A673 (cell line): ENCODE measurements around the gene PHF21B. TPM values are rescaled to one million over a fixed set of nuclear protein-coding genes. Genes with fewer than 3 reads are reported as not detected.
"Not testable (repeated sequence)": the region's sequence is repeated elsewhere in the genome, so short reads cannot be mapped to it uniquely, and the experiment has no call there.

ENCODE experiments used
- BruUV-seq: library from RNA; stranded (reverse); fragments of 400-500 nt; replicated peaks from 2 replicates; lab custom pipeline; 2021; lab: Mats Ljungman, UMichigan
- CTCF ChIA-PET: fragments of 300-600 bp; sonication (Branson Sonifier 250); formaldehyde crosslinking; loops from one replicate; lab custom pipeline; 2022; ENCODE audit warnings: antibody characterized with exemption; lab: Charles Lee
- POLR2A ChIA-PET: fragments of 300-600 bp; sonication (Branson Sonifier 250); formaldehyde crosslinking; loops from one replicate; lab custom pipeline; 2022; ENCODE audit warnings: antibody characterized with exemption; ENCODE audit not compliant: low non-redundant PET; lab: Charles Lee
- DNase-seq: peaks from one replicate; pipeline ENCODE4 v3.0.0-alpha.2; 2015; ENCODE audit warnings: low spot score
- H3K27ac ChIP-seq: fragments of 200-600 bp; sonication (generic); 2 replicates; pipeline ENCODE4 v1.5.1; 2016; ENCODE audit warnings: mixed run types, low read depth, mild to moderate bottlenecking, mixed read lengths, antibody characterized with exemption, low read length; ENCODE audit not compliant: poor library complexity, severe bottlenecking
- H3K27me3 ChIP-seq: fragments of 200-600 bp; sonication (generic); replicated peaks from 2 replicates; pipeline ENCODE4 v1.6.1; 2017; ENCODE audit warnings: mixed run types, low read depth, mild to moderate bottlenecking, mixed read lengths, antibody characterized with exemption, low read length; ENCODE audit not compliant: insufficient read depth, poor library complexity
- H3K36me3 ChIP-seq: fragments of 200-600 bp; sonication (generic); 2 replicates; pipeline ENCODE4 v1.6.1; 2016; ENCODE audit warnings: mixed run types, mild to moderate bottlenecking, mixed read lengths, antibody characterized with exemption, low read length; ENCODE audit not compliant: insufficient read depth, poor library complexity, severe bottlenecking
- H3K4me1 ChIP-seq: fragments of 200-600 bp; sonication (generic); 2 replicates; pipeline ENCODE4 v1.6.1; 2017; ENCODE audit warnings: mixed run types, mild to moderate bottlenecking, mixed read lengths, antibody characterized with exemption, low read length; ENCODE audit not compliant: insufficient read depth, poor library complexity, severe bottlenecking
- H3K4me3 ChIP-seq: fragments of 200-600 bp; sonication (generic); 2 replicates; pipeline ENCODE4 v1.5.1; 2016; ENCODE audit warnings: low read depth, mixed run types, mild to moderate bottlenecking, mixed read lengths, low read length; ENCODE audit not compliant: poor library complexity, severe bottlenecking
- H3K9me3 ChIP-seq: fragments of 200-600 bp; sonication (generic); 2 replicates; pipeline ENCODE4 v1.6.1; 2016; ENCODE audit warnings: mixed run types, low read depth, mild to moderate bottlenecking, mixed read lengths, antibody characterized with exemption, low read length; ENCODE audit not compliant: poor library complexity, severe bottlenecking
- CTCF ChIP-seq: fragments of 300-800, 200-600 bp; sonication (generic); conservative IDR thresholded peaks from 2 replicates; pipeline ENCODE4 v1.5.1; 2017; ENCODE audit warnings: low read depth, mild to moderate bottlenecking, antibody characterized with exemption, low read length, moderate library complexity, mixed read lengths
- EZH2 ChIP-seq: fragments of 200-600 bp; sonication (generic); IDR thresholded peaks from 2 replicates; pipeline ENCODE4 v1.6.1; 2017; ENCODE audit warnings: borderline replicate concordance, low read depth, mild to moderate bottlenecking, mixed read lengths, antibody characterized with exemption, low read length; ENCODE audit not compliant: poor library complexity, severe bottlenecking
- intact Hi-C: fragments of 100-400 bp; cut with micrococcal nuclease; formaldehyde crosslinking; loops from one replicate; pipeline ENCODE4 v1.10.0; 2022; ENCODE audit not compliant: unreplicated experiment
- total RNA-seq: library from RNA; stranded (reverse); gene quantifications from 2 replicates; pipeline ENCODE4 v1.2.3, GENCODE V29; 2021

Gene PHF21B
- total RNA-seq, 1 experiment from 2014 or later = 13.2 TPM

GRCh38 chr22:44924710-44925109, 85.1 kb downstream of the PHF21B start:
- Histone ChIP-seq H3K27ac (no peak overlapping the region), H3K9me3 (no peaks in the 10 kb centered on the region), H3K27me3 (no peaks in the 10 kb centered on the region), H3K36me3 (no peaks in the 10 kb centered on the region), H3K4me3 (no peak overlapping the region), H3K4me1 (no peaks in the 10 kb centered on the region)
- no peak for DNase-seq
- no TSS peak for BruUV-seq
- TF ChIP-seq EZH2 (no peak), CTCF (no peak)
- ChIA-PET CTCF (no interaction called here), POLR2A (no interaction called here)
- intact Hi-C loops = no loop called here

- ChIA-PET CTCF (no interaction called here), POLR2A (no interaction called here)
- H3K4me3 ChIP-seq = no peak overlapping the region
- no TSS peak for BruUV-seq
- no peaks in the 10 kb centered on the region for H3K4me1 ChIP-seq
- no peak for TF ChIP-seq EZH2
- TF ChIP-seq CTCF = no peak
- intact Hi-C loops = no loop called here
- H3K27me3 ChIP-seq = no peaks in the 10 kb centered on the region
- DNase-seq = no peak
- H3K27ac ChIP-seq = no peak overlapping the region
- no peaks in the 10 kb centered on the region for H3K36me3 ChIP-seq
- H3K9me3 ChIP-seq = no peaks in the 10 kb centered on the region
Observed at GRCh38 chr22:44924098-44924497, 85.7 kb downstream of the PHF21B start.

GRCh38 chr22:44921766-44922165, 88.0 kb downstream of the PHF21B start:
- H3K4me3 ChIP-seq, CTCF ChIA-PET, intact Hi-C loops, BruUV-seq, H3K36me3 ChIP-seq, H3K27me3 ChIP-seq, DNase-seq, H3K27ac ChIP-seq, H3K9me3 ChIP-seq, H3K4me1 ChIP-seq, POLR2A ChIA-PET: not testable (repeated sequence)

- Histone ChIP-seq H3K36me3 (peaks cover 4% of the 10 kb centered on the region), H3K9me3 (no peaks in the 10 kb centered on the region), H3K4me1 (no peaks in the 10 kb centered on the region), H3K27me3 (no peaks in the 10 kb centered on the region), H3K27ac (no peak overlapping the region), H3K4me3 (no peak overlapping the region)
- DNase-seq = no peak
- ChIA-PET CTCF (interaction anchor here (0.5 kb wide), 1 partner anchor 962 kb away, joined by 3 read pairs; no protein-coding TSS in a partner anchor), POLR2A (no interaction called here)
- no TSS peak for BruUV-seq
- intact Hi-C loops = no loop called here
- TF ChIP-seq CTCF (no peak), EZH2 (no peak)
Observed at GRCh38 chr22:44920183-44920582, 89.6 kb downstream of the PHF21B start.
